ENCODE measurements around the gene AJAP1.

The AJAP1 gene

DNA sequence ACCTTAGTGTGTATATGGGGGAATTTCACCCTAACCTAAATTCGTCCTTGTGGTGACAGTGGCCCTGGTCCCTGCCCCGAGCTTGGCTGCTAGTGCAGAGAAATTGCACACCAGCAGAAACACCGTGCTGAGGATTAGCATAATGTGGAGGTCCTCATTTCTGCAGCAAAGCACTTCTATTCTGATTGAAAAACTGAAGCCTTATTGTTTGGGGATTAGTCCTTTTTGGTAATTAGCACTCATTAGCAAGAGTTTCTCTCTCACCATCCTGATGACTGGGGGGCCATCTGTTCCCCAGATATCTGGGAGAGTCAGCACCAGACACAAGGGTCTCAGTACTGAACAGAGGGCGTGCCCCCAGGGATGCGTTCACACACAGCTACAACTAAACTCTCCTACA is 55.2 kb downstream of the AJAP1 start:
- peaks cover 9% of the 10 kb centered on the region for H3K4me1 Mint-ChIP-seq (ENCODE audit: low read depth)
- peaks cover 11% of the 10 kb centered on the region for H3K27me3 Mint-ChIP-seq
- no peak overlapping the region for H3K27ac Mint-ChIP-seq
- H3K36me3 Mint-ChIP-seq = no peaks in the 10 kb centered on the region
- H3K9me3 Mint-ChIP-seq (ENCODE audit: low read depth) = no peaks in the 10 kb centered on the region
- no peak overlapping the region for H3K4me3 Mint-ChIP-seq

DNA sequence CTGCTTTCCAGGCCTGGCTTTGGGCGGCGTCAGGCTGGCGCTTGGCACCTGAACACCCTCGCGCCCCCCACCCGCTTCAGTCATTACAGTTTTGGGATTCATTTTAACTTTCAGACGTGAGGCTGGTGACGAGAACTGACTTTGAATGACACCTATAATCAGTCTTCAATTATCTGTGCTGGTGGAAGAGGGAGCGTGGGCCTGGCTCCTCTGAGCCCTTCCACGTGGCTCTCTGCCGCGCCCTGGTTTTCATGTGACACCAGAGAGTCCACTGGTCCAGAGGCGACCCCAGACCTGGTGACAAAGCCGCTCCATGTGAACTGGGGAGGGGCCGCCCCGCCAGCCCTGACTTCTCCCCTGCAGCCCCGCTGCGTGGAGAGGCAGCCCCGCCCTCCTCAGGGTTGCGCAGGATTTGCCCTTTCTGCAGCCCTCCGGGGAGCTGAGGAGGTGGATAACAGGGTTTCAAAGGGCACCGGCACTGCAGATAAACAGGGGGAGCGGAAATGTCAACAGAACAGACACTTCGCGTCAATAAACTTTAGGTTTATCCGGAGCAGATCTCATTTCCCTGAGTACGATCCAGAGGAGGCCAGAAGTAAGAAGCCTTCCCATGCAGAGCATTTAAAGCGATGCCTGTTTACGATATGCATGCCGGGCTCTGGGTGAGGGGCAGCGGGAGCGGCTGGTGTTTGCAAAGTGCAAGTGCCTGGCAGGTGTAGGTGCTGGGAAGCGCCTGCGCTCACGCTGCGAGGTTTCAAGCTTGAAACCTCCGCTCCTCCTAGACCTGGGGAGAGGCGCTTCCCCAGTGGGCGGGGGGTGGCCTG is 56.4 kb downstream of the AJAP1 start:
- Mint-ChIP-seq H3K36me3 (no peaks in the 10 kb centered on the region), H3K27me3 (peaks cover 11% of the 10 kb centered on the region), H3K4me3 (peak overlapping the region; percentile 72), H3K4me1 (ENCODE audit: low read depth) (peaks cover 9% of the 10 kb centered on the region), H3K27ac (peak overlapping the region; percentile 1), H3K9me3 (ENCODE audit: low read depth) (no peaks in the 10 kb centered on the region)

DNA sequence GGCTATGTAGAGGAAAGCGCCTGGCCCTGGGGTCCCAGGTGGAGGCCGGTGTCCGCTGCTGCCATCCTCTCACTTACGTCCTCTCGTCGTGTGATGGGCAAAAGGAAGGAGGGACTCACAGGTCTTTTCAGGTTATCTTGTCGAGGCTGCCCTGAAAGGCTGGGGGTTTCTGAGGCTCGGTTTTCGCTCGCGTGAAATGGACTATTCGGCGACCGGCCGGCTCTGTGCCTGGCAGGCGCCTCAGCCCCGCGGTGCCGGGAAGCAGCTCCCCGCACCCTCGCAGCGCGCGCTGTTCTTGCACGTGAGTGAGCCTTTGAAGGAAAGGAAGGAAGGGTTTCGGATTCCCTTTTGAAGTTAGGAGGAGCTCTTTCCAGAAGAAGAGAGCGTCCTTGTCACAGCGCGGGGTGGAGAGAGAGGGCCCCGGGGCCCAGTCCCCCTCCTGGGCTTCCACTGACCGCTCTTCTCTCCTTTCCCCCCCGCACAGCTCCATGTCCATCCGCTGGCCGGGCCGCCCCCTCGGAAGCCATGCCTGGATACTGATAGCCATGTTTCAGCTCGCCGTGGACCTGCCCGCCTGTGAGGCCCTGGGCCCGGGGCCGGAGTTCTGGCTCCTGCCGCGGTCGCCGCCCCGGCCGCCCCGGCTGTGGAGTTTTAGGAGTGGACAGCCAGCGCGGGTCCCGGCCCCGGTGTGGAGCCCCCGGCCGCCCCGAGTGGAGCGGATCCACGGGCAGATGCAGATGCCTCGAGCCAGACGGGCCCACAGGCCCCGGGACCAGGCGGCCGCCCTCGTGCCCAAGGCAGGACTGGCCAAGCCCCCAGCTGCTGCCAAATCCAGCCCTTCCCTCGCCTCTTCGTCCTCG is 57.2 kb downstream of the AJAP1 start:
- Mint-ChIP-seq H3K9me3 (ENCODE audit: low read depth) (no peaks in the 10 kb centered on the region), H3K4me1 (ENCODE audit: low read depth) (peaks cover 9% of the 10 kb centered on the region), H3K4me3 (peak overlapping the region; percentile 72), H3K27ac (no peak overlapping the region), H3K36me3 (no peaks in the 10 kb centered on the region), H3K27me3 (peaks cover 11% of the 10 kb centered on the region)

DNA sequence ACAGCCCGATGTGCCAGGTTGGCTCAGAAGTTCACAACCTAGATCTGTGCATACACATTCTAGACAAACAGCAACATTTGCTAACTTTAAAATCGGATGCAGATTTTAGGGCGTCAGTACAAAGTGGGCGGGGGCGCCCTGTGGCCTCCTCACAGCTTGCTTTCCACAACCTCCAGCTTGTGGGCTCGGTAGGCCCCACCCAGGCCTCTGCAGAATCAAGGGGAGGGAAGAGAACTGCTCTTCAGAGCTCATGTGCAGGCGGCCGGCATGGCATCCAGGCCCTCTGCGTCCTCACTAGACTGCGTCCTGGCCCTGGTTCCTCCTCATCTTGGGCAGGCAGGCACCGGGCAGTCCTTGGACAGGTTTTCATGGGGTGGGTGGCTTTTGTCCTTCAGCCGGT is 59.3 kb downstream of the AJAP1 start:
- H3K36me3 Mint-ChIP-seq = no peaks in the 10 kb centered on the region
- H3K27ac Mint-ChIP-seq = no peak overlapping the region
- H3K27me3 Mint-ChIP-seq = peaks cover 8% of the 10 kb centered on the region
- H3K9me3 Mint-ChIP-seq (ENCODE audit: low read depth) = no peaks in the 10 kb centered on the region
- no peak overlapping the region for H3K4me3 Mint-ChIP-seq
- H3K4me1 Mint-ChIP-seq (ENCODE audit: low read depth) = peaks cover 9% of the 10 kb centered on the region

DNA sequence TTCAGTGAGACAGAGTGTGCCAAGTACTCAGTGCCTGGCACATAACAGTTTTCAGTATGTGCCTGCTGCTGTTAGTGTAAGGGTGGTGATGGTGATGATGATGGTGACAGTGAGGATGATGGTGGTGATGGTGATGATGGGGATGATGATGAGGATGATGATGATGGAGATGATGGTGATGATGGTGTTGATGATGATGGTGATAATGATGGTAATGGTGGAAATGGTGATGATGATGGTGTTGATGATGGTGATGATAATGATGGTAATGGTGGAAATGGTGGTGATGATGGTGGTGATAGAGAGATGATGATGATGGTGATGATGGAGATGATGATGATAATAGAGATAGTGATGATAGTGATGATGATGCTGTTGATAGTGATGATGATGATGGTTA is 62.0 kb downstream of the AJAP1 start:
- no peaks in the 10 kb centered on the region for H3K9me3 Mint-ChIP-seq (ENCODE audit: low read depth)
- H3K27me3 Mint-ChIP-seq = no peaks in the 10 kb centered on the region

DNA sequence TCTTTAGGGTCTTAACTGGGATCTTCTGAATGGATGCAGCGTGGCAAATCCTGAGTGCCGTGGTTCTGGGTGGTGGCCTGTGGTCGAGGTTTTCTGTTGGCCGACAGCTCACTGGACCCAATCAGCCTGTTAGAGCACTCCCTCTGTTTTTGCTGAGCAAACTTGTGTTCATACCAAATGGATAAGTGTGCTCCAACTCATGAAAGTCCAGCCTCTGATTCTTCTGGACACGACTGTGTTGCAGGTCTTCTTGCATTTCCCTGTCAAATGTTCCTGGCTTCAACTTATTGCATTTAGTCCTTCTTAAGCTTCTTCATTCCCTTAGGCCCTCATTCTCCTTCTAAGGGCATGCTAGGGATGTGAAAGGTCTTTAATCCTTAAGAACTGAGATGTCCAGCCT is 63.7 kb downstream of the AJAP1 start:
- H3K4me1 Mint-ChIP-seq (ENCODE audit: low read depth) = no peaks in the 10 kb centered on the region
- no peak overlapping the region for H3K4me3 Mint-ChIP-seq
- no peaks in the 10 kb centered on the region for H3K9me3 Mint-ChIP-seq (ENCODE audit: low read depth)

More for the DNA sequence above, 62.0 kb downstream of the AJAP1 start:
- H3K36me3 Mint-ChIP-seq = no peaks in the 10 kb centered on the region
- no peak overlapping the region for H3K4me3 Mint-ChIP-seq
- H3K4me1 Mint-ChIP-seq (ENCODE audit: low read depth) = no peaks in the 10 kb centered on the region
- H3K27ac Mint-ChIP-seq = no peak overlapping the region

DNA sequence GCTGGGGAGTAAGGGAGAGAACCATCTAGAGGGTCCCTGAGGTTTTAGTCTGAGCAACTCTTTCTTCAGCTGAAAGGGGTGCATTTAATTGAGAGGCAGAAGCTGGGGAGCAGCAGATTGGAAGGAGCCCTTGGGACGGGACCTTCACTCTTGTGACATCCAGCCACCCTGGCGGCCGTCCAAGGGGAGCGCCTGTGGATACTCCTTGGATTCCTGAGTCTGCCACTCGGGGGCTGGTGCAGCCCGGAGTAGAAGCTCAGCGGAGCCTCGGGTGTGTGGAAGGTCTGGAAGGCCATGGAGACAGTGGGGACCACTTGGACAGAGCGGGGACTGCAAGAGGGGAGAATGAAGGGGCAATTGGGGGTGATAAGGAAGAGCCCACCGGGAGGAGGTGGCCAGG is 68.7 kb downstream of the AJAP1 start:
- Mint-ChIP-seq H3K9me3 (ENCODE audit: low read depth) (no peaks in the 10 kb centered on the region), H3K36me3 (no peaks in the 10 kb centered on the region), H3K27ac (no peak overlapping the region), H3K4me3 (no peak overlapping the region), H3K27me3 (peaks cover 1% of the 10 kb centered on the region), H3K4me1 (ENCODE audit: low read depth) (no peaks in the 10 kb centered on the region)

More for the DNA sequence above, 63.7 kb downstream of the AJAP1 start:
- H3K27me3 Mint-ChIP-seq = no peaks in the 10 kb centered on the region
- H3K27ac Mint-ChIP-seq = no peak overlapping the region
- H3K36me3 Mint-ChIP-seq = no peaks in the 10 kb centered on the region

DNA sequence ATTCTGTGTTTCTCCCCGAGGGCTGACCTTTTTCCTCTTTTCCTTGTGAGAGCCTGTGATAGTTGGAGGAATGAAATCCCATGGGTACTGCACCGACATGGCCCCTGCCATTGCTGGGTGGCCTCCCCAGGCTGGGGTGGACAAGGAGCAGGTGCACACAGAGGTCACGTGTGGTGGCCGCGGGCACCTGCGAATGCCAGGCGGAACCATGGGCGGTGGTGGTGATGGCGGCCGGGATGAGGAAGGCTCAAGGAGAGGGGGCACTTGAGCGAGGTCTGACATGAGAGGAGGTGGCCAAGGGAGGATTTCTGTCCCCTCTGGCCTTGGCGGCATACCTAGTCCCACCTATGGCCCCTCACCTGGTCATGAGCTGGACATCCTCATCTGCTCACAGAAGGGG is 69.6 kb downstream of the AJAP1 start:
- Mint-ChIP-seq H3K4me3 (no peak overlapping the region), H3K27me3 (peaks cover 1% of the 10 kb centered on the region), H3K4me1 (ENCODE audit: low read depth) (no peaks in the 10 kb centered on the region), H3K36me3 (no peaks in the 10 kb centered on the region), H3K9me3 (ENCODE audit: low read depth) (no peaks in the 10 kb centered on the region), H3K27ac (no peak overlapping the region)

DNA sequence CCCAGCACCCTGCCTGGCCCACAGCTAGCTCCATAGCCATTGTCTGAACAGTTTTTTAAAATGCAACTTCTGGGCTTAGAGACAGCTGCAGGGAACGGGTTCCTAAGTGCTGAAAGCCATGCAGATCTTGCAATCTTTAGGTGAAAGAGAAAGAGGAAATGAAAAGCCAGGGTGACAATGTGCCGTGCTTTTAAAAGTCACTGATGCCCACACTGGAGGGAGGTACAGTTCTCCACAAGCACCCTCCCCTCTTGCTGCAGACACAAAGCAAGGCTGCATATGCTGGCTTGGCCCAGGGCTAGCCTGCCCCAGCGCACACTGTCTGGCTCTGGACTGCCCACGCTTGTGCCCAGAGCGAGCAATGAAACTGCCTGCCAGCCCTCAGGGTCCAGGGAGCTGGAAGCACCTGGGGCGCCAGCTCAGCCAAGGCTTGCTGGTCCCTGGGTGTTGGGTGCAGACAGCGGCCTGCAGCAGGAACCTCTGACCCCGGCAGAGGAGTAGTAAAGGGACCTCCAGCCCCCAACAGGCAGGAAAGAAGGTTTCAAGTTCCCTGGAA is 70.4 kb downstream of the AJAP1 start:
- H3K27me3 Mint-ChIP-seq = peaks cover 1% of the 10 kb centered on the region
- H3K36me3 Mint-ChIP-seq = no peaks in the 10 kb centered on the region
- no peak overlapping the region for H3K27ac Mint-ChIP-seq
- no peaks in the 10 kb centered on the region for H3K4me1 Mint-ChIP-seq (ENCODE audit: low read depth)
- no peaks in the 10 kb centered on the region for H3K9me3 Mint-ChIP-seq (ENCODE audit: low read depth)
- no peak overlapping the region for H3K4me3 Mint-ChIP-seq

DNA sequence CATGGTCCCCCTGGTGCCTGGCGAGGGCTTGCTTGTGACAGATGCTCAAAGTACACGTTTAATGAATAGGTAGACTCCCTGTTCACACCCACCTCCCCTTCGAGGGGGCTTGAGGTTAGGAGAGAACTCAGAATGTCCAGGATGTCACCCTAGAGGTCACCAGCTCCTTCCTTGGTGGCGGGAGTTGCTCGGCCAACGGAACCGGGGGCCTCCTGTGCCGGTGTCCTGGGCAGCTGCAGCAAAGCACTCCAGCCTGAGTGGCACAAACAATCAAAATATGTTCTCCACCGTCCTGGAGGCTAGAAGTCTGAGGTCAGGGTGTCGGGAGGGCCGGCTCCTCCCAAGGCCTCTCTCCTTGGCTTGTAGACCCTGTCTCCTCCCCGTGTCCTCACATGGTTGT is 71.0 kb downstream of the AJAP1 start:
- no peaks in the 10 kb centered on the region for H3K9me3 Mint-ChIP-seq (ENCODE audit: low read depth)
- H3K27me3 Mint-ChIP-seq = peaks cover 1% of the 10 kb centered on the region
- no peaks in the 10 kb centered on the region for H3K36me3 Mint-ChIP-seq
- no peaks in the 10 kb centered on the region for H3K4me1 Mint-ChIP-seq (ENCODE audit: low read depth)
- H3K4me3 Mint-ChIP-seq = no peak overlapping the region
- no peak overlapping the region for H3K27ac Mint-ChIP-seq

DNA sequence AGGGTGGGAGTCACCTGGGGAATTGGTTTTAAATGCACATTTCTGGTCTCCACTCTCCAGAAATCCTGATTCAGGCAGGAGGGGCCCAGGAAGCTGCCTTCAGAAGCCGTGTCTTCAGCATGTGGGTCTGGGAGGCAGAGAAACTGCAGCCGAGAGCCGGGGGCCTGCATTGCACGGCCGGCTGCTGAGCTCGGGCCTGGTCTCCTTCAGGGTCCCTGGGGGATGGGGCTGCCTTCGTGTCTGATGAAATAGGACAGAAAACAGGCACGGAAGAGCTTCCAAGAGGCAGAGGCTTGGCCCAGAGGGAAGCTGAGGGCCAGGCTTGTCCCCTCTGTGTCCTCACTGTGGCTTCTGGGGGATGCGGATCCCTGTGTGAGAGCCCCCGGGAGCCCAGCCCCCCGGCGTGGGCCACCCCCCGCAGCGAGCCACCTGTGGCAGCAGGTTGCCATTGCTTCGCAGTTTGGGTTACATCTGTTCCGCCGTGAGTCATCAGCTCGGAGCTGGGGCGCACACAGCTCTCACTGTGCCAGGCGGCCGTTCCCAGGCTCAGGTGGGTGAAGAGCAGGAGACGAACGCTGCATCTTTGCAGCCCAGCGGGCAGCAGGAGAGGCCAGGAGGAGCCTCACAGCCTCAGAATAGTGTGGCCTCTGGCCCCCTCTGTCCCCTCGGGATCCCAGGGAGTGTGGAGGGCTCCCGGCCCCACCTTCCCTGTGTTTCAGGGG is 72.4 kb downstream of the AJAP1 start:
- no peaks in the 10 kb centered on the region for H3K4me1 Mint-ChIP-seq (ENCODE audit: low read depth)
- H3K27ac Mint-ChIP-seq = no peak overlapping the region
- H3K9me3 Mint-ChIP-seq (ENCODE audit: low read depth) = no peaks in the 10 kb centered on the region
- H3K4me3 Mint-ChIP-seq = no peak overlapping the region
- H3K36me3 Mint-ChIP-seq = no peaks in the 10 kb centered on the region
- H3K27me3 Mint-ChIP-seq = peaks cover 1% of the 10 kb centered on the region

DNA sequence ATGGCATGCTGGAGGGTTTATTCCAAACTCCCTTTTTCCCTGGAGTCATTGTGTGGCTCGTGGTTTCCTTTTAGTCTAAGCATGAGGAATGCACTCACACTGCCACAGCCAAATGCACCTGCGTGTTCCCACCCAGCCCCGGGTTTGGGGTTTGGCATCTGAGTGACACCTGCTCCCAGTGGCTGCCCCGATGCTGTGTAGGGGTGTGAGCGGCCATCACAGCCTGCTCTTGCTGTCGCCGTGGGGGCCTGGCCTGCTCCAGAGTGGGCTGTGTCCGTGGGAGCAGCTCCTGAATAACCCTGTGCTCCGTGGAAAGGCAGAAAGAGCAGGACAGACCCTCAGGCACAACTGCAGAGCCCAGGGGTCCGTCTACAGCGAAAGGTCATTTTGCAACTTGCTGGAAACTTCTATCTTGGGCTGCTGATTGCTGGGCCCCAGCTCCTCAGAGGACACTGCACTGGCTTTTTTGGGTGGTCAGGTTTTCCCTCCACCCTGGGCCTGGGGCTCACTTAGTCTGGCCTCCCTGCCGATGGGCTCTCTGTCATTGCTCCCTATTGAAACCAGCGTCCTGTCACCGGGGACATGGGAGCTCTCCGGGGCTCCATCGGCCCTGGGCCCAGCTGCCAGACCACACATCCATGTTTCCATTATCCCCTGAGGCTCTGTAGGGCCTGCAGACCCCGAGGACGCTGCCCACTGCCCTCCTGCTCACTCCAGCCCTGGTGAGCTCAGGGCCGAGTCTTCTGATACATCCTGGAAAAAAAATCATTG is 74.1 kb downstream of the AJAP1 start:
- Mint-ChIP-seq H3K4me3 (no peak overlapping the region), H3K4me1 (ENCODE audit: low read depth) (no peaks in the 10 kb centered on the region), H3K9me3 (ENCODE audit: low read depth) (no peaks in the 10 kb centered on the region)

DNA sequence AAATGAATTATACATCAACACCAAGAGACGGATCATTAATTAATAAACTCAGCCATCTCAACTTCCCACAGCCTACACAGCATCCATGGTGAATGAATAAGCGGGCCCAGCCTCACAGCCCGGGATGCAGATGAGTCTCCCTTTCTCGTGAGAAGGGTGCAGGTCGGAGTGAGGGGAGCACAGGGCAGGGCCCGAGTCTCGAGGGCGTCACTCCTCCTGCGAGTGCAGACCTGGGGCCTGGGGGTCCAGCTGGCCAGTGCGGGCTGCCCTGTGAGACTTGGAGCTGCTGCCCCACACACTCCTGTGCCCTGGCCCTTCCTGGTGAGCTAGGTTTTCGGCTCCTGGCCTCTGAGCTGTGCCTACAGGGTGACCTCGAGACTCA is 74.7 kb downstream of the AJAP1 start:
- Mint-ChIP-seq H3K9me3 (ENCODE audit: low read depth) (no peaks in the 10 kb centered on the region), H3K4me3 (no peak overlapping the region), H3K27me3 (no peaks in the 10 kb centered on the region), H3K36me3 (no peaks in the 10 kb centered on the region), H3K4me1 (ENCODE audit: low read depth) (no peaks in the 10 kb centered on the region), H3K27ac (no peak overlapping the region)

More for the DNA sequence above, 74.1 kb downstream of the AJAP1 start:
- Mint-ChIP-seq H3K36me3 (no peaks in the 10 kb centered on the region), H3K27me3 (peaks cover under 1% of the 10 kb centered on the region), H3K27ac (no peak overlapping the region)

DNA sequence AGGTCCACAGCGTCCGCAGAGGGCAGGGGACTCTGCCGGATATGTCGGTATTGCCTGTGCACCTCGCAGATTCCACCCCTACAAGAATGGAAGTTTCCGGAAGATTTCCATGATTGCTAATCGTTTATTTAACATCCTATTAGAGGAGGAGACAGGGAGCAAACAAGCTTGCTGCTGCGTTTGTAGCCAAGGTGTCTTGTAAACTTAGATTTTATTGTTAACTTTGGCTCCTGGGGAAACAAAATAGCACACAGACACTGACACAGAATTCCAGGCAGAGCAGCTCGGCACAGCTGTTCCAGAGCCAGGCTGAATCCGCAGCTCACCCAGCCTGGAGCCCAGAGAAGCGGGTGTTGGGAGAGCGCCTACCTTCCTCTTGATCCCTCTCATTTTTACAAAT is 75.7 kb downstream of the AJAP1 start:
- Mint-ChIP-seq H3K4me1 (ENCODE audit: low read depth) (no peaks in the 10 kb centered on the region), H3K27ac (no peak overlapping the region), H3K36me3 (no peaks in the 10 kb centered on the region), H3K9me3 (ENCODE audit: low read depth) (no peaks in the 10 kb centered on the region), H3K4me3 (no peak overlapping the region), H3K27me3 (no peaks in the 10 kb centered on the region)

Data from activated naive CD8-positive, alpha-beta T cell (primary cell).